Putamen (tissue), 1 donor: ENCODE results near the gene DMKN.

Experiments used
- DNase-seq: peaks from one replicate; pipeline ENCODE4 v3.0.0-alpha.2; 2016; ENCODE audit warnings: low spot score

The DMKN gene

GRCh38 chr19:35525873-35526272 is 12.4 kb upstream of the DMKN start:
- DNase-seq = no peak

GRCh38 chr19:35524181-35524837 is 10.9 kb upstream of the DMKN start:
- no peak for DNase-seq

GRCh38 chr19:35522745-35523327 is 9.4 kb upstream of the DMKN start:
- DNase-seq = no peak

GRCh38 chr19:35521124-35521743 is 7.8 kb upstream of the DMKN start:
- DNase-seq = no peak

DNA sequence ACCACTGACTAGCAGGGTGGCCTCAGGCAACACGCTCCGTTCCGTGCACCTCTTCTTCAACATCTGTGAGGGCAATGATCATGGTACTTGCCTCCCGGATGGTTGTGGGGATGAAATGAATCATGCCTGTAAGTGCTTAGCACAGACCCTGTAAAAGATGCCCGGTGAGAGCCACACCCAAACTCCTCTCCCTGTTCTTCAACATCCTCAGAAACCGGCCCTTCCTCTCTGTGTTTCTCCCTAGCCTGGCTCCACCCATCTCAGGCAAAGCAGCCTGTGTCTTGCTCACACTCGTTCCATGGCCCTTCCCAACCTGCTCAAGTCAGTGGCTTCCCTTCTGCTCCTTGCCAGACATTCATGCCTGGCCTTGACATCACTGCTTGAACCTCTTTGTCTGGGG is 5.8 kb upstream of the DMKN start:
- DNase-seq = no peak

DNA sequence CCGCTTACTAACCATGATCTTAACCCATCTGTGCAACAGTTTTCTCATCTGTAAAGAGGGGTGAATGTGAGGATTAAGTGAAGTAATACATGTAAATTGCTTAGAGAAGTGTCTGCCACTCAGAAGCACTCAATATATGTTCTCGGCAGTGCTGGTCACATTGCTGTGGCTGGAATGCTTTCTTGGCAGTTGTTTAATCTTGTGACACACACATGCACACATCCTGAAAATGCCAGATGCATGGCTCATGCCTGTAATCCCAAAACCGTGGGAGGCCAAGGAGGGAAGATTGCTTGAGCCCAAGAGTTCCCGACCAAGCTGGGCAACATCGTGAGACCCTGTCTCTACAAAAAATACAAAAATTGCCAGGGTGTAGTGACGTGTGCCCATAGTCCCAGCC is 4.9 kb upstream of the DMKN start:
- DNase-seq = no peak

- no peak for DNase-seq
These were observed 3.9 kb upstream of the DMKN start for GRCh38 chr19:35517342-35517741.

DNA sequence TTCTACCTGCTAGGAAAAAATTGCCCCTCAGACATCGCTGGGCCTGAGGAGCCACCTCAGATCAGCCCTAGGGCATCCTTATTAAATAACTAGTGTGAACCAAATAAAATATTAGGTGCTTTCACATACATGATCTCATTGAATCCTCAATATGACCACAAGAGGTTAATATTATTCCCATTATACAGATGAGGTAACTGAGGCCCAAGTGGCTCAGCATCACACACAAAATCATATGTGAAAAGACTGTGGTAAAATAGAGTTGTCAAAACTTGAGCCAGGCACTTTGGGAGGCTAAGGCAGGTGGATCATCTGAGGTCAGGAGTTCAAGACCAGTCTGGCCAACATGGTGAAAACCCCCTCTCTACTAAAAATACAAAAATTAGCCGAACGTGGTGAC is 2.9 kb upstream of the DMKN start:
- no peak for DNase-seq

DNA sequence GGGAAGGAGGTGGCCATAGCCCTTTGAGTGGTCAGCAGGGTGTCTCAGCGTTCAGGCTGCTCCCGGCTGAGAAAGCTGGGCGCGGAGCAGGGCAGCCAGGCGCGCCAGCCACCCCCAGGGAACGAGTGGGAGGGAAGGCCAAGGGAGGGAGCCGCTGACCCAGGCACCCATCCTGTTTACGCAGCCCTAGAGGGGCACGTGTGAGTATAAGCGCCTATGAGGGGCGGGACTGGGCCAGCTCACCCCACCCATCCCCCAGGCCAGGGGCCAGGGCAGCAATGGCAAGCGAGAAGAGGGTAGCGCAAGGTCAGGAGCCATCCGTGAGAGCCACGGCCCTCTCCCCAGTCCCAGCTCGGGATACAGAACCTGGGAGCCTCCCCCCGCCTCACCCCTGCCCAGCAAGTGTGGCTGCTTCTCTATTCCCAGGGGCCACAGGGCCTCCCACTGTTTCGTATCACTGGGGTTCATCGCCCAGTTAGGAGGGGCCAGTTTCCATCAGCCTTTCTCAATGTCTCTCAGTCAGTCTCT is 897 bp upstream of the DMKN start:
- DNase-seq = no peak

DNA sequence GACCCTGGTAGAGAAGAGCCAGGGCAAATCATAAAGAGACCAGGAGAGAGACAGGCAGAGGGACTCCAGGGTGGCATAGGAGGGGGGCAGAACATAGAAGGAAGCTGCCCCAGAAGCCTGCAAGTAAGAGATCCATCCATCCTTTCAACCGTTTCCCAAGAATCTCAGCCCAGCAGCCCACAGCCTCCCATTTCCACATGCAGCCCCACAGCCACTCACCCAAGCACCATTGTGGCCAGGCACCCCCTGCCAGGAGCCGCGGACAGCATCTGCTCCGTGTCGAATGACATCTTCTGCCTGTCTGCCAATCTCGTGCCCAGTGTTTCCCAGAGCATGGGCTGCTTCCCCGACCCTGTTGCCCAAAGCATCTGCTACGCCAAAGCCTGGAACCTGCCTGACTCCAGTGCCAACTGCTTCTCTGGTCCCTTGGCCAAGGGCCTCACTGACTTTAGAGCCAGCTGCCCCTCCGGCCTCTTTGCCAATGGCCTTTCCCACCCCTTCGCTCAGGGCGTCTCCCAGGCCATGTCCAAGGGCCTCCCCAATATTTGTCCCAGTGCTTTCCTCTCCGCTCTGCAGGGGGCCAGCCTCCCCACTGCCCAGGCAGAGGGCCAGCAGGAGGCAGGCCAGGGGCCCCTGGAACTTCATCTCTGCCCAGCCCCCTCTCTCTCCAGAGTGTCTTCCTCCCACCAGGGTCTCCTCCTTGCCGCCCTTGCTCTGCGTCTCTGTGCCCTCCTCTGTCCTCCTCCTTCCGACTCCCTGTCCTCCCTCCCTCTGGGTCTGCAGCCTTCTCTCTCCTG is 420 bp downstream of the DMKN start:
- no peak for DNase-seq

DNA sequence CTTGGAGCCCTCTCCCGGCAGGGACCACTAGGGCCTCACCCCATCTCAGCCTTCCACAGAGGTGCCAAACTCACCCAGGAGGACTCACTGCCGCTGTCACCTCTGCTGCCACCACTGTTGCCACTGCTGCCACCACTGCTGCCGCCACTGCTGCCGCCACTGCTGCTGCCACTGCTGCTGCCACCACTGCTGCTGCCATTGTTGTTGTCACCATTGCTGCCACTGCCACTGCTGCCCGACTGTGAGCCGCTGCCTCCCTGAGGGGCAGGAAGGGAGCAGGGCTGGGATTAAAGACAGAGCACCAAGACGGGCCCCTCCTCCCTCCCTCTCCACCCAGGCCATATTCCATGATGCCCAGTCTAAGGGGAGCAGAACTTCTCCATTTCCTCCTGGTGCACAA is 2.1 kb downstream of the DMKN start:
- no peak for DNase-seq

DNA sequence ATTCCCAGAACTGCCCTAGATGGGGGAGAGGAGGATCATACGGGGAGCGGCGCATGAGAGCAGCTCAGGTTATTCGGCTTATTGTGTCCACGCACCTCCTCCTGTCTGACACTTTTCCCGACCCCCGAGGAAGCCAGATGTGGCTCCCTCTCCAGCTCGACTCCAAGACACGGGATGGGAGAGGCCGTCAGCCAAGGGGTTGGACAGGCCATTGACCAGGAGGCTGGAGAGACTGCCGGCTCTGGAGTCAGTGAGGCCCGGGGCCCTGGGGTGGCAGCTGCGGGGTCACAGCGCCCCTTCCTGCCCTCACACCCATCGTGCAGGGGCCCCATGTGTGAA is 2.9 kb downstream of the DMKN start:
- no peak for DNase-seq

- no peak for DNase-seq
These were observed 3.4 kb downstream of the DMKN start for GRCh38 chr19:35509861-35510625.

- DNase-seq = no peak
These were observed 4.3 kb downstream of the DMKN start for GRCh38 chr19:35509018-35509652.

DNA sequence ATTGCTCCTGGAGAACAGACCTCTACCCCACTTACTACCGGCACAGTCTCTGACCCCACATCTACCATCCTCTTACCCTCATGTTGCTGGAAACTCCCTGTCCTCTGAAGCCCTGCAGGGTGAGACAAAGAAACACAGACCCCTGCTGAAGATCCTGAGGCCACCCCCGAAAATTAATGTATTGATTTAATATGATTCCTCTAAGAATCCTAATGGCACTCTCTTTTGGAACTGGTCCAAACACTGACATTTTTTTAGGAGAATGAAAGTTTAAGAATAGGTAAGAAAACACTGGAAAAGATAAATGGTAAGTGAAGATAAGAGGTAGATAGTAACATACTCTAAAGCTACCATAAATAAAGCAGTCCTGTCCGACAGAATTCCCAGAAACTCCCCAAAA is 5.3 kb downstream of the DMKN start:
- DNase-seq = no peak

- no peak for DNase-seq
These were observed 5.9 kb downstream of the DMKN start for GRCh38 chr19:35507561-35507960.

DNA sequence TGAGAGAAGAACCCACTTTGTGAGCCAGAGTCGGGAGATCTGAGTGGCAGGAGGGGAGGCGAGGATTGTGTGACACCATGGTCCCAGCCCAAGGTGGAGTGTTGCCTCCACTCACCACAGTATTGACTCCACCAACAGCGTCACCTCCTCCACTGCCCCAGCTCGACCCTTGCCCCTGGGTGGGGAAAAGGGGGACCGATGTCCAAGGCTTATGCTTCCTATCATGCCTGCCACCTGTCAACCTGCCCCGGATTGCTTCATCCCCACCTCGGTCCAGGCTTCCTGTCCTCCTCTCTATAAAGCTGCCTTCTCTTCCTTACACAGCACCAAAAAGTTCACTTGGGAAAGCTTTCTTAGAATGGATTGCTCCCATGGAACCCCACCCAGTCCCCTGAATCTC is 7.4 kb downstream of the DMKN start:
- DNase-seq = no peak

- no peak for DNase-seq
These were observed 10.7 kb downstream of the DMKN start for GRCh38 chr19:35502751-35503150.

DNA sequence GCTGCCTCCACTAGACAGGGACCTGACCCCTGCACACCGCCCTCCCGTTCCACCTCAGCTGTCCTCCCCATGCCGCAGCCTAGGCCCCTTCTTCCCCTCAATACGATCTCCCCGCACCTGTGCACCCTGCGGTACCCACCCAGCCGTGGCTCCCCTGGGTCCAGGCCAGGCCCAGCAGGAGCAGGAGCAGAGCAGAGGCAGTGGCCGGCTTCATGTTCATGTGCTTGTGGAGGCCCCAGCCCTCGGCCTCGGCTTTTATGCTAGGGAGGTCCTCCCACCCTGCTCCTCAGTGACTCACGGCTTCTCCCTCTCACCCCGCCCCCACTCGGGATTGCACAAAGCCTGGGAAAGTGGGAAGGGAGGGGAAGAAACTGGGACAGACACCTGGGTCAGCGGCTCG is 11.8 kb downstream of the DMKN start:
- DNase-seq = peak; percentile 52

- DNase-seq = peak; percentile 20
These were observed 12.8 kb downstream of the DMKN start for GRCh38 chr19:35500611-35501010.

DNA sequence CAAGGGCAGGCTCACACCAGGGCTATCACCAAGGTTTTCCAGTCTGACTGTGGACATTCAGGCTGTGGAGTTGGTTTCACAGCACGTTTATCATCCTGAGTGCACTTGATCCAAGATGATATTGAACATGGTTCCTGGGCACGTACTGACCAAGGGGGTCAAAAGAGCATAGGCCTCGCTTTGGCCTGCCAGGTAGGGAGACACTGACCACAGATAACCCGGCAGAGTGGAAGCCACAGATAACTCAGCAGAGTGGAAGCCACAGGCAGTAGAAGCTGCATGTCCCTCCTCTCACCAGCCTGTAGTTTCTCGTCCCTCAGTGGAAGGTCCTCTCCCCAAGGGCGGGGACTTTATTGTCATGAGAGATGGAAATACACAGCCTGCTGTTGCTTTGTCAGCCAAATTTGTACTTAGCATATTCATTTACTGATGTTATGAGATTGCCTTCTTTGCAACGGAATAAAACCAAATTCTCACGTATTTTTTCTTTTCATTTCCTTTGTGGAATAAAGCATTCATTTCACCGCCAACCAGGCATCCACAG is 14.4 kb downstream of the DMKN start:
- DNase-seq = no peak
